ENCODE measurements around the gene IFNA13. TPM values are rescaled to one million over a fixed set of nuclear protein-coding genes. Genes with fewer than 3 reads are reported as not detected.

Gene IFNA13
- total RNA-seq, 3 donors from 2014 or later, result not detected

DNA sequence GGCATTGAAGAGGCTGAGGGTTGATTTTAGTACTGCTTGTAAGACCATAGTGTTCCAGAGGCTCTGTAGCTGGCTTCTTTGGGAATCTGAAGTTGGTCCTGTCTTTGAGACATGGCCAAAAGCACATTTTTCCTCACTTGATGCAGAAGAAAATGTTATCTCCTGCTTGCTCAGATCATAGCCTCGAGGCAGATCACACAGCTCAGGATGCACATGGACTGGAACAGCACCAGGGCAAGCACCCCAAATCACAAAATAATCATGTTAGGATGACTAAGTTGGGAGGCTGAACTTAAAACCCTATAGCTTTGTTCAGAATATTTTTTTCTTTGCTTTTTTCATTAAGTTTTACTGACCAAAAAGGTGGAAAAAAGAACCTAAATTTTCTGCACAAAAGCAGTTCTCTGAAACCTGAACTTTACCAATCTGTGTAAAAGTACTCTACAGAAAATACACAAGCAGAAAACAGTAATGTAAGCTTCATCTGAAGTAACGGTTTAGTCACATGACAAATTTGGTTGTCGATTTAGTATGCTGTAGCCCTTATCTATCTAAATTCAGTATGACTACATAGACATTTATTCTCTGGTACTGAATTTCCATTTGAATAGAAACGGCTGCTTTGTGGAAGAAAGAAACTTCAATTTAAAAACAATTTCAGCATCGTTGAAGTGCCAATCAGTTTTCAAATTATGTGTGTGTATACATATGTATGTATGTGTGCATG lies 36.0 kb downstream of the IFNA13 start:
- H3K9me3 ChIP-seq, result no peaks in the 10 kb centered on the region
- H3K4me1 ChIP-seq (ENCODE audit: low read depth), result peaks cover 40% of the 10 kb centered on the region
- no peak overlapping the region for H3K4me3 ChIP-seq
- intact Hi-C loops (cut with DNase I, micrococcal nuclease), result no loop called here
- no peak for DNase-seq
- no peak for ATAC-seq
- H3K36me3 ChIP-seq (ENCODE audit: low read depth), result no peaks in the 10 kb centered on the region
- TF ChIP-seq, protein P1, sequence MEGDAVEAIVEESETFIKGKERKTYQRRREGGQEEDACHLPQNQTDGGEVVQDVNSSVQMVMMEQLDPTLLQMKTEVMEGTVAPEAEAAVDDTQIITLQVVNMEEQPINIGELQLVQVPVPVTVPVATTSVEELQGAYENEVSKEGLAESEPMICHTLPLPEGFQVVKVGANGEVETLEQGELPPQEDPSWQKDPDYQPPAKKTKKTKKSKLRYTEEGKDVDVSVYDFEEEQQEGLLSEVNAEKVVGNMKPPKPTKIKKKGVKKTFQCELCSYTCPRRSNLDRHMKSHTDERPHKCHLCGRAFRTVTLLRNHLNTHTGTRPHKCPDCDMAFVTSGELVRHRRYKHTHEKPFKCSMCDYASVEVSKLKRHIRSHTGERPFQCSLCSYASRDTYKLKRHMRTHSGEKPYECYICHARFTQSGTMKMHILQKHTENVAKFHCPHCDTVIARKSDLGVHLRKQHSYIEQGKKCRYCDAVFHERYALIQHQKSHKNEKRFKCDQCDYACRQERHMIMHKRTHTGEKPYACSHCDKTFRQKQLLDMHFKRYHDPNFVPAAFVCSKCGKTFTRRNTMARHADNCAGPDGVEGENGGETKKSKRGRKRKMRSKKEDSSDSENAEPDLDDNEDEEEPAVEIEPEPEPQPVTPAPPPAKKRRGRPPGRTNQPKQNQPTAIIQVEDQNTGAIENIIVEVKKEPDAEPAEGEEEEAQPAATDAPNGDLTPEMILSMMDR (IDR thresholded peaks at IDR 0.05), result no peak

DNA sequence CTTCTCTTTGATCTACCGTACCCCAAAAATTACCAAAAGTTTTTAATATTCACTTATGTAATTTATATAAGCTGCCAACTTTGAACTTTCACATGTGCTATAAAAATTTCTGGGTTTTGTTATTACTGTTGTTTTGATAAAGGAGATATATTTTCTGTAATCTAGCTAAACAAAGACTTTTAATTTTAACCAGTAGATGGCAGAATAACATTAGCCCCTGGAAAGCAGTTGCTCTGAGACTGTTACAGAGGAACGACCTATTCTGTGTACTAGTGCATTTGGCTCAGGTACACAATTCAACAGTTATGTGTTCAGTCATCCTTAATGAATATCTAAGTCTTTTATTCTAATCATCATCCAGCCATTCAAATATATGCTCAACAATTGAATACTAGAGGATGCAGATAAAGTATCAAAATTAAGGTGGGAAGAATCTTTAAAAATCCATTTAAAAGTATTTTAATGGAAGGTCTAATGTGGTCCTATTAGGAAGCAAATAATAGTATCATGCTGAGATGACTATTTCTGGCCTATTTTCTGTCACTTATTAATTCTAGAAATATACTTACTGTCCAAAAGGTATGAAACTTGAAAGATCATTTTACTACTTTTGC lies 41.2 kb downstream of the IFNA13 start:
- ATAC-seq (peak; percentile 74), DNase-seq (no peak)
- TF ChIP-seq, protein P1 (IDR thresholded peaks at IDR 0.05), result no peak
- Histone ChIP-seq H3K4me3 (no peak overlapping the region), H3K36me3 (ENCODE audit: low read depth) (no peaks in the 10 kb centered on the region), H3K9me3 (no peaks in the 10 kb centered on the region), H3K4me1 (ENCODE audit: low read depth) (peaks cover 8% of the 10 kb centered on the region)
- intact Hi-C loops (cut with DNase I, micrococcal nuclease), result no loop called here

GRCh38 chr9:21324047-21324446 lies 43.8 kb downstream of the IFNA13 start:
- no peaks in the 10 kb centered on the region for H3K4me1 ChIP-seq (ENCODE audit: low read depth)
- intact Hi-C loops (cut with DNase I, micrococcal nuclease), result loop anchor here in 1 of 2 donors (5.0 kb wide), 1 partner anchor 128 kb away; no protein-coding TSS in a partner anchor
- ATAC-seq, result peak; percentile 44

GRCh38 chr9:21322911-21323461 lies 44.9 kb downstream of the IFNA13 start:
- intact Hi-C loops (cut with DNase I, micrococcal nuclease), result loop anchor here in 1 of 2 donors (5.0 kb wide), 1 partner anchor 129 kb away; no protein-coding TSS in a partner anchor
- TF ChIP-seq, protein P1 (IDR thresholded peaks at IDR 0.05), result no peak
- no peaks in the 10 kb centered on the region for H3K36me3 ChIP-seq (ENCODE audit: low read depth)
- DNase-seq (no peak), ATAC-seq (no peak)
- H3K9me3 ChIP-seq, result no peaks in the 10 kb centered on the region
- no peaks in the 10 kb centered on the region for H3K4me1 ChIP-seq (ENCODE audit: low read depth)
- no peak overlapping the region for H3K4me3 ChIP-seq

More at GRCh38 chr9:21324047-21324446, 43.8 kb downstream of the IFNA13 start:
- no peak for DNase-seq
- Histone ChIP-seq H3K4me3 (no peak overlapping the region), H3K36me3 (ENCODE audit: low read depth) (no peaks in the 10 kb centered on the region), H3K9me3 (no peaks in the 10 kb centered on the region)
- TF ChIP-seq, protein P1 (IDR thresholded peaks at IDR 0.05), result no peak

DNA sequence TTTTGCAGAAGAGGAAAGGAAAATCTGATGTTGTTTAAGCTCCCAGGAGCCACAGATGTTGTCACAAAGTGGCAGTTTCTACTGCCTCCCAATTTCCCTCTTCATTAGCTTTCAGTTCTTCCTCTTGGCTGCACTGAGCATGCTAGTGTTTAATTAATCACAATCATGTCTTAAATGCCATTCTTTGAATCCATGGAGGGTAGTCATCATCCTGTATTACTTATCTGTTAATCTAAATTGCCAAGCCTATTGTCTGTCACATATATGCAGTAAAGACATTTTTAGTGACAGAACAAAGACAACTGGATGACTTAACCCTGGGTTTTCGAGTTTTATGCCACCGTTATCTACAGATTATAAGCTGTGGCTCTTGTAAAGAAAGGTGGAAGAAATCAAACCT lies 47.4 kb downstream of the IFNA13 start:
- no peaks in the 10 kb centered on the region for H3K4me1 ChIP-seq (ENCODE audit: low read depth)
- no peak overlapping the region for H3K4me3 ChIP-seq
- ATAC-seq (no peak), DNase-seq (no peak)
- H3K9me3 ChIP-seq, result no peaks in the 10 kb centered on the region
- intact Hi-C loops (cut with DNase I, micrococcal nuclease), result loop anchor here in 1 of 2 donors (5.0 kb wide), 1 partner anchor 132 kb away; no protein-coding TSS in a partner anchor
- no peaks in the 10 kb centered on the region for H3K36me3 ChIP-seq (ENCODE audit: low read depth)
- TF ChIP-seq, protein P1 (IDR thresholded peaks at IDR 0.05), result no peak

Measured in mucosa of descending colon (tissue), 3 donors.